Lower leg skin (tissue), 4 donors: ENCODE measurements around the gene SORL1. TPM values are rescaled to one million over a fixed set of nuclear protein-coding genes. Genes with fewer than 3 reads are reported as not detected.

Experiments used
- DNase-seq, 2 donors: peaks; one replicate each; pipeline ENCODE4 v3.0.0-alpha.2; 2019; ENCODE audit warnings: low spot score in 2 of 2
- H3K4me3 ChIP-seq: fragments of 200-600 bp; sonication (generic); 2 replicates; pipeline ENCODE4 v1.5.1; 2017; ENCODE audit warnings: mild to moderate bottlenecking, low read depth; ENCODE audit not compliant: poor library complexity, severe bottlenecking
- CTCF ChIP-seq, 3 donors: fragments of 450-650 bp; IDR thresholded peaks; one replicate each; pipeline ENCODE4 v1.5.1; 2016; ENCODE audit warnings: antibody characterized with exemption in 3 of 3, mild to moderate bottlenecking in 3 of 3, moderate library complexity in 2 of 3
- POLR2A ChIP-seq, 2 donors: fragments of 450-650 bp; IDR thresholded peaks; one replicate each; pipeline ENCODE4 v1.6.1; 2016 to 2017; ENCODE audit warnings: antibody characterized with exemption in 2 of 2, mild to moderate bottlenecking in 1 of 2, moderate library complexity in 1 of 2
- WGBS, 2 donors: methylation state at CpG; one replicate each; pipeline ENCODE4 v1.1.5; 2018; 5-methylcytosine and 5-hydroxymethylcytosine counted together
- intact Hi-C: fragments of 100-400 bp; cut with DNase I; formaldehyde crosslinking; loops from one replicate; pipeline ENCODE4 v1.15.0; 2023; ENCODE audit warnings: low total_unique reads
- total RNA-seq, 4 donors: library from RNA; depleted of rRNA; stranded (reverse); fragments of >200 nt; gene quantifications; one replicate each; pipeline ENCODE4 v1.1.0, GENCODE V29; 2016

Gene SORL1
- total RNA-seq, 4 donors from 2014 or later: 12.5 to 21.8 (median 14.7) TPM

- TF ChIP-seq POLR2A (IDR thresholded peaks at IDR 0.05) (no peak), CTCF (IDR thresholded peaks at IDR 0.05) (no peak)
- WGBS, 2 donors: 95 to 97% methylated on average over 4 of the region's 4 CpGs
- H3K4me3 ChIP-seq: no peak overlapping the region
- intact Hi-C loops: no loop called here
- DNase-seq: no peak
These were observed 196.2 kb downstream of the SORL1 start for GRCh38 chr11:121648306-121648705.

- intact Hi-C loops: loop anchor here (10.0 kb wide), 2 partner anchors 555 to 855 kb away; no protein-coding TSS in a partner anchor
- WGBS, 2 donors: 92 to 94% methylated on average over 6 of the region's 6 CpGs
- TF ChIP-seq POLR2A (IDR thresholded peaks at IDR 0.05) (no peak), CTCF (IDR thresholded peaks at IDR 0.05) (no peak)
- no peak for DNase-seq
- no peak overlapping the region for H3K4me3 ChIP-seq
These were observed 197.7 kb downstream of the SORL1 start for GRCh38 chr11:121649798-121650197.

DNA sequence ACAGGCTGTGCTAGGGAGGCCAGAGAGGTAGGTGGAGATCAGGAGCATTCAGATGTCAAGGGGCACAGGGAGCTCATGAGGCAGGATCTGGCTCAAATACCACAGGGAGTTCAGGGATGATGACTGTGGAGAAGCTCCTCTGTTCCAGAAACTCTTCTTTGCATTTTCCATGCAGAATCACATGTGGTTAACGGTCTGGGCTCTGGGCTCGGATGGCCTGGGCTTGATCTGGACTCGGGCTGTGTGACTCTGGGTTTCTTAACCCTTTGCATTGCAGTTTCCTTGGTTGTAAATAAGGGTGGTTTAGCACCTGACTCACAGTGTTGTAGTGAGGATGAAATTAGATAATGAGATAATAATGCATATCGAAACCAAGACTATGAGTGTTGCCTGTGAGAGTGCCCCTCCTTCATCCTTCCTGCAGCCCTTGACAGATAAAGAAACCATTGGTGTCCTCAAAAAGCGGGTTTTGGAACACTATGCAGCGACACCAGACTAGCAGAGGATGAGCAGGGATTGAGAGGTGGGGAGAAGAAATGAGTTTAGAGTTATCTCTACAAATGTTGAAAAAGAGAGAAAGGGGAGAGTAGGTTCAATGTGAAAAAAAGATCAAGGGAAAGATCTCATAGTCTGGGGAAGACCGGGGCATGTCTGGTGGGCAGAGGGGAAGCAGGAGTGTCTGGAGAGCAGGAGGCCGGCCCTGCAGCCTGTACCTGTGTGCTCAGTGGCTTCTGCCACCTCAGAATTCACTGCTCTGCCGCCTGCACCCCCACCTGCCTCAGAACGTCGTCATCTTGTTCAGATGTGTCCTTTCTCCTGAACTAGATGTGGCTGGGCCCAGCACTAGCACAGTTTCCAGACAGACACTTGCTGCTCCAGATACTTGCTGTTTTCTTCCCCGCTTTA lies 198.5 kb downstream of the SORL1 start:
- 77 to 81% methylated on average over 12 of the region's 12 CpGs for whole genome bisulfite sequencing, 2 donors
- TF ChIP-seq POLR2A (IDR thresholded peaks at IDR 0.05) (no peak), CTCF (IDR thresholded peaks at IDR 0.05) (no peak)

DNA sequence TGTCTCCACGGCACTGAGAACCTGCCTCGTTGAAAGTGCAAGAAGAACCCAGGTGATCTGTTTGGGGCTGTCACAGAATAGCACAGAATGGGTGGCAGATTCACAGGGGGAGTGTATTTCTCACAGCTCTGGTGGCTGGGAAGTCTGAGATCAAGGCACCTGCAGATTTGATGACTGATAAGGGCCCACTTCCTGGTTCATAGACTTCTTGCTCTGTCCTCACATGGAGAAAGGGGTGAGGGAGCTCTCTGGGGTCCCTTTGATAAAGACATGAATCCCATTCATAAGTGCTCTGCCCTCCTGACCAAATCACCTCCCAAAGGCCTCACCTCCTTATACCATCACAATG lies 199.1 kb downstream of the SORL1 start:
- intact Hi-C loops: loop anchor here (10.0 kb wide), 2 partner anchors 554 to 854 kb away; no protein-coding TSS in a partner anchor
- no peak for DNase-seq
- TF ChIP-seq CTCF (IDR thresholded peaks at IDR 0.05) (no peak), POLR2A (IDR thresholded peaks at IDR 0.05) (no peak)
- 71 to 81% methylated on average over 2 of the region's 2 CpGs for WGBS, 2 donors
- no peak overlapping the region for H3K4me3 ChIP-seq

More for the DNA sequence above, 198.5 kb downstream of the SORL1 start:
- H3K4me3 ChIP-seq: no peak overlapping the region
- no peak for DNase-seq
- intact Hi-C loops: loop anchor here (10.0 kb wide), 2 partner anchors 554 to 854 kb away; no protein-coding TSS in a partner anchor

GRCh38 chr11:121652971-121653370 lies 200.9 kb downstream of the SORL1 start:
- DNase-seq: no peak
- 57 to 58% methylated on average over 3 of the region's 3 CpGs for WGBS, 2 donors
- intact Hi-C loops: loop anchor here (10.0 kb wide), 2 partner anchors 552 to 852 kb away; no protein-coding TSS in a partner anchor
- H3K4me3 ChIP-seq: no peak overlapping the region
- TF ChIP-seq POLR2A (IDR thresholded peaks at IDR 0.05) (no peak), CTCF (IDR thresholded peaks at IDR 0.05) (no peak)
